GM23248 (cell line): ENCODE measurements around the gene ANKS6.
"Not testable (repeated sequence)": the region's sequence is repeated elsewhere in the genome, so short reads cannot be mapped to it uniquely, and the experiment has no call there.

Experiments used
- EZH2 ChIP-seq: fragments of 200-600 bp; sonication (generic); IDR thresholded peaks from 2 replicates; pipeline ENCODE4 v1.6.1; 2018; ENCODE audit warnings: antibody characterized with exemption, mild to moderate bottlenecking; ENCODE audit not compliant: insufficient read depth, poor library complexity, severe bottlenecking
- EZH2phosphoT487 ChIP-seq: fragments of 200-600 bp; sonication (generic); IDR thresholded peaks from 2 replicates; pipeline ENCODE4 v1.6.1; 2018; ENCODE audit warnings: antibody characterized with exemption, moderate library complexity, mild to moderate bottlenecking, low read depth; ENCODE audit not compliant: insufficient read depth

- not testable (repeated sequence) for TF ChIP-seq EZH2, EZH2phosphoT487
Measured at GRCh38 chr9:98684816-98685215, 111.5 kb downstream of the ANKS6 start.
